Effector CD4-positive, alpha-beta T cell (primary cell): Measurements from ENCODE around the gene KRTAP11-1. TPM values are rescaled to one million over a fixed set of nuclear protein-coding genes. Genes with fewer than 3 reads are reported as not detected.

Experiments
- DNase-seq: peaks from one replicate; pipeline ENCODE4 v3.0.0-alpha.2; 2020
- total RNA-seq: gene quantifications from one replicate; lab custom pipeline; 2026; lab: John Stamatoyannopoulos, UW

KRTAP11-1 gene, protein sequence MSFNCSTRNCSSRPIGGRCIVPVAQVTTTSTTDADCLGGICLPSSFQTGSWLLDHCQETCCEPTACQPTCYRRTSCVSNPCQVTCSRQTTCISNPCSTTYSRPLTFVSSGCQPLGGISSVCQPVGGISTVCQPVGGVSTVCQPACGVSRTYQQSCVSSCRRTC
- total RNA-seq = not detected

DNA sequence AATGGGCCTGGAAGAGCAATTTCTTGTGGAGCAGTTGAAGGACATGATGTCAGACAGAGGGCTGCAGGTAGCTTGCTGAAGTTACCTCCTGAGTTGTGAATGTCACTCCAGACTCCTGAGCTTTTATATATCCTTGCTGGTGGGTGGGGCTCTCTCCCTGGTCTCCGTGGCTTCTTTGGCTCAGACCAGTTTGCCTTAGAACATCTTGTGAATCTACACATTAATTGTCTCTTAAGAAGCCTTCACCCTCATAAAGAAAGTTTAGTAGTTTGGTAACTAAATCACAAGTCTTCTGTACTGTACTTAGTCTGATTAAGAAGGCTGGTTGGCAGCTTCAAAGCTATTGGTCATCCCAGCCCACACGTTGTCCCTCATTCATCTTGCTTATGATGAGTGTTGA is at the start of gene KRTAP11-1:
TSS of gene KRTAP11-1 (minus strand) at position 101 of the 400 bp plus-strand sequence. CDS start at position 45, 56 bp downstream.
- DNase-seq = no peak

DNA sequence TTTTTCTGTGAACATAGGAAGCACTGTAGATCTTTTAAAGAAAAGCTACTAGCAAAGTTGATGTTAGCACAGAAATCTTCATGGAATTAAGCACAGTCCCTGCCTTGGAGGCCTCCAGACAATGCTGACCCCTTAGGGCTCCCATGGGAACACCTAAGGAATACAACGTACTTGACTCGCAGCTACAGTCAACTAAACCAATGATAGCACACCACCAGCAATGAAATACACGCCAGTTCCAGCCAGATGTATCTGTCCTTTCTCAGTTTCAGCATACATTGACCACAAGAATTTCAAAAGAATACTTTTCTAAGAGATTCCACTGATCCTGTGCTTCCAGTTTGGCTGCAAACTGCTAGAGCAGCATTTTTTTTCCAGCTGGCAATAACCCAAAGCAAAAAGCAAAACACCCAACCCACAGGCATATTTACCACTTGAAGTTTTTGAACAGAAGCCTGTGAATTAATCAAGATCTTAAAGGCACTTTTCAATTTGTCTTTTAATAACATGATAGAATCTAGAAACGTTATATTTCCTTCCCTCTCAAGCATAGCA is 42.8 kb upstream of the KRTAP11-1 start:
- DNase-seq = no peak

DNA sequence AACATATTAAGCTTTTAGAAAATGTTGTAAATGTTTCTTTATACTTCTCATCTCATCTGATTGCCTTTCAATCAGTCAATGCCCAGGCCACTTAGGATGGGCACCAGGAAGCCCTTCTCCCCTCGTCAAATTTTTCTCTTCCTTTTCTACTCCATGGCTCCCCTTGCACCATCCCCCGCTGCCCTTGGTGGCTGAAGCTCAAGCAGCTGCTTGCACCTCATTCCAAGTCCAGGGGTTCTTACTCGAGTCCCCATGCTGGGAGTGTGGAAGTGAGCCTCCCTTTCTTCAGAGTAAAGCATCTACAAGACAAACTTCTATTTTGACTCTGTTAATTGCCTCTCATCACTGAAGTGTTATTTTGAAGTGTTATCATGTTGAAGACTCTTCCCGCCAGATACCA is 39.7 kb upstream of the KRTAP11-1 start:
- DNase-seq = no peak

DNA sequence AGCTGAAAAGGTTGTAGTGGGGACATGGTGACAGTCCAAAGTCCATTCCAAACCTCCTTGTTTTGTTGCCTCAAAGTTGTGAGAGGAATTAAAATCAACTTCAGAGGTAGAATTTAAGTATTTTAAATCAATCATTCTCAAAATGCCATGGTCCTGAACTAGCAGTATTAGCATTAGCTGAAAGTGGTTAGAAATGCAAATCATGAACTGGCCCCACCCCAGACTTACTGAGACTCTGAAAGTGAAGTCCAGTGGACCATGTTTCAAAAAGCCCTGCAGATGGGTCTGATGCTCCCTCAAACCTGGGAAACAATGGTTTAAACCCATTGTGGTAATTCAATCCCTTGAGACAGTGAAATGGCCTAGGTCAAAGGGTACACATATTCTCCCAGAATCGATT is 36.2 kb upstream of the KRTAP11-1 start:
- DNase-seq = no peak

DNA sequence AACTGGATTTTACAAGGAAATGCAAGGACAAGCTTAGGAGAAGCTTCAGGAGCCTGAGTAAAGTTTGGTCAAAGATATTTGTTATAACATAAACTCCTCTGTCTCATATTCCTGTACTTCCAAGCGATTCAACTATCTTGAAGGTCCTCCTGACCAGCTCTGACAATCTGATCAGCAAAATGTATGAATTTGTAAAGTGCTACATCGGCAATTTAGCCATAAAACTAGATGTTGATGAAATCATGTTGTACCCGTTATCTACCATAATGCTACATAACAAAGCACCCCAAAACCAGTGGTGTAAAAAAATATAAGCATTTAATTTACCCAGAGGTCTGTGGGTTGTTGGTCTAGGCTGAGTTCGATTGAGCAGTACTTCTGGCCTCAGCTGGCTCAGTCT is 19.5 kb upstream of the KRTAP11-1 start:
- DNase-seq = no peak

DNA sequence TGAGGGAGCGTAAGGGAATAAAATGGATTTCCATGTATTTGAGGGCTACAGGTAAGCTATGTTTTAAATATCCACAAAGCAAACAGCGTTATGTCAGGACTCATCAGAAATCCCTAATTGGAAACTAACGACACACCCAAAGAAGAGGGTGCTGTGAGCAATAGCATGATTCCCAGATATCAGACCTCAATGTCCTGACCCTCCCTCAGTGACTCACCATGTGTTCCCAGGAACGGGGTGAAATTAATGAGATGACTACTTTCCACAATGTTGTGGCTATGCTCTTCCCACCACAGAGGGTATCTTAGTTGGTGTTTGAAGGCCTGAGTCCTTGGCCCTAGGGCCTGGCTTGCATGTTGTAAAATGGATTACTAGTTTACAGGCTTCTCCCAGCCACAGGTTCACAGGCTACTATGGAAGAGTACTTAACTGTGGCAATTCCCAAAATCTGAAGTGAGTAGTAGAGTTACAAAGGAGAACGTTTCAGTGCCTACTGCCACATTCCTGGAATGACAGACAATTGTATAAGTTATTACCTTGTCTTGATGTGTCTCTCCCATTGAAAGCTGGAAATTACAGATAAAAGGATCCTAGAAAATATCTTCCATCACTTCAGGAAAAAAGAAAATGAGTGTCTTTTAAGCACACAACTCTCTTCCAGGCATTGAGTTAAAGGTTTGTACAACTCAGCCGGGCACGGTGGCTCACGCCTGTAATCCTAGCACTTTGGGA is 1.7 kb upstream of the KRTAP11-1 start:
- DNase-seq = no peak

DNA sequence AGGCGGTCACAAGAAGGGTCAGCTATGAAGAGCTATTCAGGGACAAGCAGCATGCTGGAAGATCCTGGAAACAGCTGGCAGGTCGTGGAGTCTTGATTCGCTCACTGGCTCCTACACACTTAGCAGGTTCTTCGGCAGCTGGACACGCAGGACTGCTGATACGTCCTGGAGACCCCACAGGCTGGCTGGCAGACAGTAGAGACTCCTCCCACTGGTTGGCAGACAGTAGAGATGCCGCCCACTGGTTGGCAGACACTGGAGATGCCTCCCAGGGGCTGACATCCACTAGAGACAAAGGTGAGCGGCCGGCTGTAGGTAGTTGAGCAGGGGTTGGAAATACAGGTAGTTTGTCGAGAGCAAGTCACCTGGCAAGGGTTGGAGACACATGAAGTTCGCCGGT is 466 bp downstream of the KRTAP11-1 start:
- DNase-seq = no peak

DNA sequence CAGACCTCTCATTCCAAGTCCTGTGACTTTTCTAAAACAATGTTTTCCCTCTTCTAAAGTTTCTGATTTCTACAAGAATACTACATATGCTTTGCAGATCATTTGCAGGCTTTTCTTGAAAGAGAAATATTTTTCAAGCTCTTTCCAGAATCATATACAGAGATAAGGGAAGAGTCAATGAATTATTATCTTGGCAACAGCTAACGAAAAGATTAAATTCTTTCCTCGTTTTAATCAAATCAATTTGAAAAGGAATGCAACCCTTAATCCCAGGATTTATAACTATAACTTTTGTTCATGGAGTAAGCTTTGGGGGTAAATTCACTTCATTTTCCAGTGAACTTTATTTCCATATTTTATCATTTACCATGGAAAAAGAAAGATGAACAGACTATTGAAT is 6.9 kb downstream of the KRTAP11-1 start:
- no peak for DNase-seq

DNA sequence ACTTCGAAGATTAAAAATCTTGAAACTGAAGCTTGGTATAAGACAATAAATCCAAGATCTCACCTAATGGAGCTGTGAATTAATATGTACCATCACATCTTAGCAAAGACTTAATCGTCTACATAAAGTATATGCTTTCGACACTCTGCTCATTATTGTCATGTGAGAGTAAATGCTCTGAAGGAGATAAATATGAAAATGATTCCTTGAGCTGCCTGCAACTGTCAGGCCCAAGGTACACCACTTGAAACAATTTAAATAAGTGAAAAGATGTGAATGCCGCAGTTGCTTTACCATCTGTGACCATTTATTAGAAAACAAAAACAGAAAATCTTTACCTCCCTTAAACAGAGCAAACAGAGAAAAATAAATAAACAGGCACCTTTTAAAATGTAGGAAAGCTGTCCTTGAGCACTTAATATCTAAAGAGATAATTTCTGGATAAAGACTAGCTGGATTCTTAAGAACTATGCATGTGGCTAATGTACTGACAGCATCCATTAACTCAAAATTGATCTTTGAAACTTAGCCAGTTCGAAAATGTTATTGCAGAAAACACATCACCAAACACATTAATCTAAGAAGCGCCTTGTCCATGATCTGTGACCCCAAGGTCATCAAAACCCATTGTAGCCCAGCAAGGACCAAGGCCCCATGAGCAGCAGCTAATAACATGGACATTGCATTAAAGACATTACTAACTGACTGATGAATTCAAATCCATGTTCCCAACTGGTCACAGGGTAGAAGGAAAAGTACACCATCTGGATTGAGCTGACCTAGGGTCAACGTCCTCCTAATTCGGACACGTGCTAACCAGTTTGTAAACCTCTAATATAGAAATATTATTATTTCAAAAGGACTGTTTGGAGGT is 33.5 kb downstream of the KRTAP11-1 start:
- no peak for DNase-seq

DNA sequence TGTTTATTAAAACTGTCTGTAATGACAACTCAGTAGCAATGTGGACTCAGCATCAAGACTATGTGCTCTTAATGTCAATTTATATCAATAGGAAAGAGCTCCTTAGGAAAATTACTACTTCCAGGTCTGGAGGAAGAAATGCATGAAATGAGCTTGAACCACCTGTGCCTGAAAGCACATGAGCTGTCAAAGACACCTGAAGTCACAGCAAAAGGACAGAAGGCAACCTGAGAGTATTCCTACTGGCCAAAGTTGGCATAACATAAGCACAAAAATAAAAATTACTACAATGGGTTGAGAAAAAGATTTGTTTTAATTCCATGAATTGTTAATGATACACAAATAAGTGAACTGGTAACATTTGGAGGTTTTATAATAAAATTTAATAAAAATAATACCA is 38.4 kb downstream of the KRTAP11-1 start:
- DNase-seq = no peak

DNA sequence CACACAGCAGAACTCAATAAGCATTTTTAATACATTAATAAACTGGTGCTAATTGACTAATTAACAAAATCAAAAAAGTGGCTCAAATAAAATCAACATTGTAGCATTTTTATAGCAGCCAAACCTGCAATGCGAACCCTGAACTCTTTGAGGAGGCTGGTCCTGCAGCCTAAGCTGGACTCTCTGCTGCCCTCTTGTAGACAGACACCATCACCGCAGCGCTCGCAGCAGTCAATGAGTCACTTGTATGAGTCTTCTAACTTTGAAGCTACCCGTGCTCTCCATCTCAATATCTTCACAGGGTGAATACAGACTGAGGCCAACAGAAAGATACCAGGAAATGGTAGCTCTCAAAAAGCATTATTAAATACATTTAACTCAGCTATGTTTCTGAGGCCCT is 42.1 kb downstream of the KRTAP11-1 start:
- DNase-seq = no peak

DNA sequence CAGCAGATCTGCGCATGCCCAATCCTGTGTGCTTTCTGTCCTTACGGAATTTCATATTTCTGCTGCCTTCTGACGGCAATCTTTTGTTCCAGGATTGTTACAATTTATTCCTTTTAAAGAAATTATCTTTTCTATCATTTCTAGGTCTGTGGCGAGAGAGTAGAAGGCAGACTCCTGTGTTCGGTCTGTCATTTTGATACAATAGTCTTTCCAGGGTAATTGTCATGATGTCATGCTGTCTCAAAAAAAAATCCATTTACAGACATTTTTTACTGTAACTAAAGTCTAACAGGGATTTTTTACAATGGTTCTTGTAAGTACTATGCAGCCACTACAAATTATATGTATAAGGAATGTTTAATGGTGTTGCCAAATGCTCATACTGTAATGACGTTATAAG is 42.8 kb downstream of the KRTAP11-1 start:
- no peak for DNase-seq

DNA sequence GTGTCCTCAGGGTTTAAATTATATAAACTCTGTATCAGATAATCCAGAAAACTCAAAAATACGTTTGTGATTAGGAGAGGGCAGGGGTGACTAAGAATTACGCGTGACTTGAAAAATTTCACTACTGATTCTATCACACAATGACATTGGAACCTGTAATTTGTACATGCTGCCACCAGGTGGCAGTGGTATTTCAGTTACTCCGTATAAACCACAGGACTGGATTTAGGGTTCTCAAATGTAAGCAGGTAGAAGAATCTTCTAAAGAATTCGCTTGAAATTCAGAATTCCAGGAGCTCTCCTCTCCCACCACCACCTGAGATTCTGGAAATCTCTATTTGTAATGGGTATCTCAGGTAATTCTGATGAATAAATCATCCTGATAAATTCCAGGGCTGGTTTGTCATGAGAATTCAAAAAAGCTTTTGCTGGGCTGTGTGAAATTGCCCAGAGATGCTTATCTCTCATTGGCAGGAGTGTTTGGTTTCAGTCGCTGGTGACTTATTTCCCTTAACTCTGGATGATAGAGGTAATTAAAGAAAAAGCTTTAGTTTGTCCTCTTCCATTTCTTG is 50.1 kb downstream of the KRTAP11-1 start:
- DNase-seq = peak; percentile 2
